NOMO-1 treated with dmso at 0.1 percent for 144 hours (cell line): ENCODE data around the gene MRPL55.

Source experiments
- DNase-seq: peaks from one replicate; lab custom pipeline; 2025; ENCODE audit not compliant: unreplicated experiment; lab: John Stamatoyannopoulos, UW

MRPL55 gene

GRCh38 chr1:228102791-228103620, 6.1 kb downstream of the MRPL55 start, which contains the start of gene C1orf35:
Gene C1orf35 (minus strand): TSS chr1:228103325. CDS start chr1:228103227, 98 bp downstream.
- DNase-seq, result peak; percentile 92

GRCh38 chr1:228101994-228102790, 6.9 kb downstream of the MRPL55 start:
- no peak for DNase-seq

- DNase-seq, result no peak
Measured at GRCh38 chr1:228101614-228101993, 7.5 kb downstream of the MRPL55 start.

DNA sequence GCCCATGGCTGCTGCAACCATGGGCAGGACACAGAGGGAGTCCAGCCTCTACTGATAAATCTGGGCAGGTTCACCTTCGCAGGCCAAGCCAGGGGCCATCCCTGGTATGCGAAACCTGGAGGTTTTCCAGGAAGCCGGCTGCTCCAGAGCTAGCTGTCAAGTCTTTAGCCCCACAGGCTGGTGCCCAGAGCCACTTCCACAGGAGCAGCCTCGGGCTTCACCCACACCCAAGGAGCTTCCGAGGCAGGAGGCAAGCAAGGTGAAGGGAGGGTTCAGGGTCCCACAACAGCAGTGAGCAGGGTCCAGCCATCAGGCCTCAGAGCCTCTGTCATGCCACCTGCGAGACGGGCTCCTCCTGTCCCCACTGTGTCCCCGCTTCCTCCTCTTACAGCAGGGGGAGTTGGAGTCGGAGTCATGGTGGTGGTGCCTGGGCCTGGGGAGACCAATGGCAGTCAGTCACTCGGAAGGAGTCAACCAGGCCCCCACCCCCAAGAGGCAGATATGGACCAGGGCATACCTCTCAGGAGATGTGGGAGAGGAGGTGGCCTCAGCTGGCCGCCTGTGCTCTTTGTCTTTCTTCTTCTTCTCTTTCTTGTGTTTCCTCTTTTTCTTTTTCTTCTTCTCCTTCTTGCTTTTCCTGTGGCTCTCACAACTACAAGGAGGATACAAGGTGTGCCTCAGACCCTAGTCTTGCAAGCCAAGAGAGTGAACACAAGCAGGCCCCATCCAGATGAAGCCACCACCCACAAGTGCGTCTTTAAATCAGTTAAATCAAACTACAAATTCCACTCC, 8.1 kb downstream of the MRPL55 start:
- no peak for DNase-seq

GRCh38 chr1:228099331-228099732, 9.8 kb downstream of the MRPL55 start:
- no peak for DNase-seq

- no peak for DNase-seq
Measured at GRCh38 chr1:228098323-228098931, 10.7 kb downstream of the MRPL55 start.

DNA sequence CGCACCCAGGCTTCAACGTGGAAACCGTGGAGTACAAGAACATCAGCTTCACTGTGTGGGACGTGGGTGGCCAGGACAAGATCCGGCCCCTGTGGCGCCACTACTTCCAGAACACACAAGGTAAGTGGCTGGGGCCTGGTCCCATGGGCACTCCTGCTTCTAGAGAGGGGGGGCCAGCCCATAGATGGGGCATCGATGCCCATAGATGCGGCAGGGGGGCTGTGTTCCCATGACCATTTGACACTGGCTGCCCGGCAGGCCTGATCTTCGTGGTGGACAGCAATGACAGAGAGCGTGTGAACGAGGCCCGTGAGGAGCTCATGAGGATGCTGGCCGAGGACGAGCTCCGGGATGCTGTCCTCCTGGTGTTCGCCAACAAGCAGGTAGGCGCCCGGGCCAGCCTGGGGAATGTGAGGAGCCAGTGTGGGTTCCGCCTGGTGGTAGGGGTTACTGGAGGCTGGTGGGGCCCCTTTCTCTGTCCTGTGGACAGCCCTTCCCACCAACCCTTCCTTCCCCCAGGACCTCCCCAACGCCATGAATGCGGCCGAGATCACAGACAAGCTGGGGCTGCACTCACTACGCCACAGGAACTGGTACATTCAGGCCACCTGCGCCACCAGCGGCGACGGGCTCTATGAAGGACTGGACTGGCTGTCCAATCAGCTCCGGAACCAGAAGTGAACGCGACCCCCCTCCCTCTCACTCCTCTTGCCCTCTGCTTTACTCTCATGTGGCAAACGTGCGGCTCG, 11.6 kb downstream of the MRPL55 start:
- DNase-seq, result no peak

DNA sequence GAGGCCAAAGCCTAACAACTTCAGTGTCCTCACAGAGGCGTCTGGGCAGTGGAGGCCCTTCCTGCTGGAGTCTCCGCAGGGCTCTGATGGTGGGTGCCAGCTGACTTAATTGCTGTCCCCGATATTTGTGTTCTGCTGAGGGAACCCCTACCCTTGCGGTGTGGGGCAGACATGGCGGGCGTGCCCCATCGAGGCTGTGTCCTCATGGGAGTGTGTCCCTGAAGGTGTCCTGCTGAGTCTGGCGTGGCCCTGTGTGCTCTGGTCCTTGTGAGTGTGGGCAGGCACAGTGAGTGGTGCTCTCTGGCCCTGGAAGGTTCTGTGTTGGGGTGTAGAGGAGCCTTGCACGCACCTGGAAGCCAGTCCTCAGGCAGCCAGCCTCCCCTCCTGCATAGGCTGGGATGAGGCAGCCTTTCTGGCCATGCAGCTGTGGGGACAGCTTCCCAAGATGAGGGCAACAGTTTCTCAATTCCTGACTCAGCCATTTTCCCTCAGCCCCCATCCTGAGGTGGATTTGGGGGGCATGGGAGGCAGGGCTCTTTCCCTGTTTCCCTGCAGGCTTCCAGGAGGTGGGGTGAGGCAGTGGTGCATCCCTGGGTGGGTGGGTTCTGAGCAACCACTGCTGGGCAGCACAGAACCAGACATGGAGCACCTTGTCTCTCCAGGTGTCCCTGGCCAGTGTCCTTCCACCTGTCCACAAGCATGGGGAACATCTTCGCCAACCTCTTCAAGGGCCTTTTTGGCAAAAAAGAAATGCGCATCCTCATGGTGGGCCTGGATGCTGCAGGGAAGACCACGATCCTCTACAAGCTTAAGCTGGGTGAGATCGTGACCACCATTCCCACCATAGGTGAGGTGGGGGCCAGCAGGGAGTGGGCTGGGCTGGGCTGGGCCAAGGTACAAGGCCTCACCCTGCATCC, 12.4 kb downstream of the MRPL55 start:
- no peak for DNase-seq

GRCh38 chr1:228095938-228096337, 13.2 kb downstream of the MRPL55 start:
- DNase-seq, result no peak

DNA sequence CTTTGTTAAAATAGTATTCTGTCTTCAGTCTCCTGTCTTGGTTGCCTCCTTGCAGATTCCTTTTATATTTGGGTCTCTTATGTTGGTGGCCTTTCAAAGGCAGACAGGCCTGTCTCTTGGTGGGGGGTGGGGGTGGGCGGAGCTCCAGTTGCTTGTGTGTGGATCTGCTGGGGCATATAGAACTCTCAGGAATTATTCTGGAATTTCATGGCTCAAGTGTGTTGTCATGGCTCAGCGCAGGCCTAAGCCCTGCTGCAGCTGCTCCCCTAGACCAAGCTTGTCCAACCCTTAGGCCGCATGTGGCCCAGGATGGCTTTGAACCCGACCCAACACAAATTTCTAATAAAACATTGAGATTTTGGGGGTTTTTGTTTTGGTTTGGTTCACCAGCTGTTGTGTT, 13.9 kb downstream of the MRPL55 start:
- no peak for DNase-seq

GRCh38 chr1:228094432-228095016, 14.6 kb downstream of the MRPL55 start:
- DNase-seq, result no peak

GRCh38 chr1:228093050-228093906, 15.8 kb downstream of the MRPL55 start:
- no peak for DNase-seq

DNA sequence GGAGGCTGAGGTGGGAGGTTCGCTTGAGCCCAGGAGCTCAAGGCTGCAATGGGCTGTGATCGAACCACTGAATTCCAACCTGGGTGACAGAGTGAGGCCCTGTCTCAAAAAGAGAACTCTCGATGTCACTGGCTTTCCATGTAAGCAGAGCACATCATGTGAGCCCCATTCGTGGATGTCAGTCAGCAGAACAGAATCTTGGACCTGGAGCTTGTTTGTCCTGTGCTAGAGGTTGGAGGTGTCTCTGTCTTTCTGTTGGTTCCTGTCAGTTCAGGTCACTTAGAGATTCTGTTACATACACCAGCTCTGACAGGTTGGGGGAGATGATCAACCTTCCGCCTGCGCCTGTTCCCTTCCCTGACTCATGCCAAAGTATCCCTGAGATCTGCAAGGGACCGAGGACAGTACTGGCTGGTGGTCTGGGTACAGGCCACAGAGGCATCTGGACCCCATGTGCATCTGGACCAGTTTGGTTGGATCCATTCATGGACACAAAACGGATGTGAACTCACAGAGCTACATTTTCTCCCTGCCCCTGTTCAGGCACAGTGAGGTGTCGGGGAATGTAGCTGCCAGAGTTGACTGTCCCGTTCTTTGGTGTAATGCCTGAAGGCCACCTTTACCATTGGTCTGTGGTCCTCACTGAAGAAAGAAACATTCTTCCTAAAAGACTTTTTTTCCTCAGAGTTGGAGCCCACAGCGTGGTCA, 16.6 kb downstream of the MRPL55 start:
- no peak for DNase-seq

DNA sequence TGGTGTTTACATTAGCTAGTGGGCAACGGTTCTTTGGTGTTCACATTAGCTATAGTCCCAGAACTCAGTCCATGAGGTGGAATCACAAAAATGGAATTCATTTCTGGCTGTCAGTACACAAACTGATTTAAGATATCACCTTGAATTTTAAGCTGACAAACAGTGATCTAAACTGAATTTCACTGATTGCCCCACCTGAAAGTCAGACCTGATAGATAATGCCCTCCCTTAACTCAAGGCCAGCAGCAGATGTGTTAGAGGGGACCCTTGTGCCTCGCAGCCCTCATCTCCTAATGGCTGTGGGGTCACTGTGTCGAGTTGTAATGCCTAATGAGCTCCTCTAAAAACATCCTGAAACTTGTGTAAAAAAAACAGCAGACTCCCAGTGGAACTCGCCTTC, 18.0 kb downstream of the MRPL55 start:
- DNase-seq, result no peak

- DNase-seq, result no peak
Measured at GRCh38 chr1:228090613-228091081, 18.5 kb downstream of the MRPL55 start.

DNA sequence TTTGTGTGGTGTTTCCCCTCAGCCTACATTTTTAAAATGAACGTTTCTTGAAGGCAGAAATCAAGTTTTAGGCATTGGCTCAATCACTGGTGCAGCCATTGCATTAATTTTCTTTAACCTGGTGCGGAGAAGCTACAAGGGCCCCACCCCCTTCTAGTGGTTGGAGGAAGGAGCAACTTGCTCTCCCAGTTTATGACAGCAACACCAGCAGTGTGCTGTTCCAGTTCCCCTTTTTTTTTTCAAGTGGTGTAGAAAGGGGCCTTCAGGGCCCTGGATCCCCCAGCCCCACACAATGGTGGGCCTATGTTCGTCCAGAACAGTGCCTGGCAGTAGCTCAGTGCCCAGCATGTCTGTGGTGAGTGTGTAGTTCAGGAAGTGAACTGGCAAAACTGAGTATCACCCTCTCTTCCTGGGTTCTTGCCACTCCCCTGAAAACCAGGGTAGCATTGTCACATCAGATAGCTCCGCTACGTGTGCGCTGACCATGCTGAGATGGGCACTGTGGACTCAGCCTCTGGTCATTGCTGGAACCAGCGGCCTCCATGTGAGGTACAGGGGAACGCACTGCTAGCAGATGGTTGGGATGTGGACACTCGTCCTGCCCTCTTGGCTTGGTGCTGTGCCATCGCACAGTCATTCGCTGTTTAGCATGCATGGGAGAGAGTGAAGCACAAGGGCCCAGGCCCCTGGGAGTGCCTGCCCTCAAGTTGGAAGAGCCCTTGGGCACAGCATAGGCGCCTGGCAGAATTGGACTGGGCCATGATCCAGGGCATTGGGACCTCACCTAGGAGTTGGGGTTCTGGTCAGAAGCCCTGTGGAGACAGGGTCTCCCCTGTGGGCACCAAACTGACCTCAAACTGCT, 19.3 kb downstream of the MRPL55 start:
- DNase-seq, result peak; percentile 58
